ENCODE results near the gene NET1. TPM values are rescaled to one million over a fixed set of nuclear protein-coding genes. Genes with fewer than 3 reads are reported as not detected.

The NET1 gene
- total and polyA plus RNA-seq, 2 experiments from 2014 or later: 62.5 to 96.4 TPM

GRCh38 chr10:5456563-5456962, 44.2 kb downstream of the NET1 start:
- no peak for TF ChIP-seq EZH2phosphoT487 (IDR thresholded peaks at IDR 0.05; ENCODE audit: low read depth, severe bottlenecking, unreplicated experiment)
- TF ChIP-seq EZH2 (IDR thresholded peaks at IDR 0.05; ENCODE audit: borderline replicate concordance): no peak
- no peak for TF ChIP-seq CTCF (IDR thresholded peaks at IDR 0.05; ENCODE audit: poor library complexity)
- Histone ChIP-seq H3K9me3 (ENCODE audit: low read depth) (no peaks in the 10 kb centered on the region), H3K4me2 (no peak overlapping the region), H3K27ac (no peak overlapping the region), H3K36me3 (replicated peaks; ENCODE audit: insufficient read depth, low read depth) (peaks cover 8% of the 10 kb centered on the region), H3K79me2 (peaks cover 26% of the 10 kb centered on the region), H3K9me2 (replicated peaks; ENCODE audit: insufficient read depth) (no peaks in the 10 kb centered on the region), H3K4me3 (no peak overlapping the region), H3K27me3 (no peaks in the 10 kb centered on the region), H4K20me1 (ENCODE audit: insufficient read depth, poor library complexity, severe bottlenecking) (peaks cover 5% of the 10 kb centered on the region), H2AFZ (no peak overlapping the region), H3K4me1 (ENCODE audit: insufficient read depth) (peaks cover 14% of the 10 kb centered on the region)
- DNase-seq (ENCODE audit: low spot score): no peak
- WGBS (ENCODE audit: low lambda C conversion rate, missing lambda C conversion rate): 92% methylated on average over 12 of the region's 12 CpGs

DNA sequence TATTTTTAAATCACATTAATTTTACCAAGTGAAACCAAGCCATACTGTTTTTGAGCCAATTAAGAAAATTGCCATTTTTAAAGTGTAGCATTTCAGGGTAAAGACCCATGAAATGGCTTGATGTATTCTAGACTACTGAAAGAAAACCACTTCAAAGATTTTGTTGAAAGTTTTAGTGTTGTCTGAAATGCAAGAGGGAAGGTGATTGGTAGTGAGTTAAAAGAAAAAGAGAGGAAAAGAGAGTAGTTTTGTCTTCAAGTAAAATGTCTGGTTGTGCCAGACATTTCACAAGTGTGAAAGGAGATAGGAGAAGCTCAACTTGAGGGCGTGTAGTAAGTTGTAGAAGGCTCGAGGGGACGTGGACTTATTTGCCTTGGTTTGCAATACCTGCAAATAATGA, 45.4 kb downstream of the NET1 start:
- Histone ChIP-seq H3K4me3 (no peak overlapping the region), H3K9me3 (ENCODE audit: low read depth) (no peaks in the 10 kb centered on the region), H3K27ac (no peak overlapping the region), H3K9me2 (replicated peaks; ENCODE audit: insufficient read depth) (no peaks in the 10 kb centered on the region), H3K36me3 (replicated peaks; ENCODE audit: insufficient read depth, low read depth) (peaks cover 5% of the 10 kb centered on the region), H3K79me2 (peaks cover 14% of the 10 kb centered on the region), H3K4me1 (ENCODE audit: insufficient read depth) (peaks cover 21% of the 10 kb centered on the region), H2AFZ (no peak overlapping the region), H3K27me3 (no peaks in the 10 kb centered on the region), H4K20me1 (ENCODE audit: insufficient read depth, poor library complexity, severe bottlenecking) (no peaks in the 10 kb centered on the region), H3K4me2 (no peak overlapping the region)
- TF ChIP-seq EZH2phosphoT487 (IDR thresholded peaks at IDR 0.05; ENCODE audit: low read depth, severe bottlenecking, unreplicated experiment) (no peak), EZH2 (IDR thresholded peaks at IDR 0.05; ENCODE audit: borderline replicate concordance) (no peak), CTCF (IDR thresholded peaks at IDR 0.05; ENCODE audit: poor library complexity) (no peak)
- WGBS (ENCODE audit: low lambda C conversion rate, missing lambda C conversion rate): 75% methylated on average over 3 of the region's 3 CpGs
- no peak for DNase-seq (ENCODE audit: low spot score)

GRCh38 chr10:5458425-5458824, 46.1 kb downstream of the NET1 start:
- Histone ChIP-seq H4K20me1 (ENCODE audit: insufficient read depth, poor library complexity, severe bottlenecking) (no peaks in the 10 kb centered on the region), H3K9me3 (ENCODE audit: low read depth) (no peaks in the 10 kb centered on the region), H3K4me2 (no peak overlapping the region), H3K79me2 (peaks cover 7% of the 10 kb centered on the region), H3K4me1 (ENCODE audit: insufficient read depth) (peaks cover 23% of the 10 kb centered on the region), H3K27me3 (no peaks in the 10 kb centered on the region), H3K9me2 (replicated peaks; ENCODE audit: insufficient read depth) (no peaks in the 10 kb centered on the region), H3K4me3 (no peak overlapping the region), H2AFZ (no peak overlapping the region), H3K27ac (no peak overlapping the region), H3K36me3 (replicated peaks; ENCODE audit: insufficient read depth, low read depth) (peaks cover 4% of the 10 kb centered on the region)
- WGBS (ENCODE audit: low lambda C conversion rate, missing lambda C conversion rate): 96% methylated on average over 1 of the region's 1 CpG
- TF ChIP-seq CTCF (IDR thresholded peaks at IDR 0.05; ENCODE audit: poor library complexity): no peak
- no peak for TF ChIP-seq EZH2phosphoT487 (IDR thresholded peaks at IDR 0.05; ENCODE audit: low read depth, severe bottlenecking, unreplicated experiment)
- TF ChIP-seq EZH2 (IDR thresholded peaks at IDR 0.05; ENCODE audit: borderline replicate concordance): no peak
- DNase-seq (ENCODE audit: low spot score): no peak
